ENCODE results near the gene LDLRAD4.

Gene LDLRAD4

DNA sequence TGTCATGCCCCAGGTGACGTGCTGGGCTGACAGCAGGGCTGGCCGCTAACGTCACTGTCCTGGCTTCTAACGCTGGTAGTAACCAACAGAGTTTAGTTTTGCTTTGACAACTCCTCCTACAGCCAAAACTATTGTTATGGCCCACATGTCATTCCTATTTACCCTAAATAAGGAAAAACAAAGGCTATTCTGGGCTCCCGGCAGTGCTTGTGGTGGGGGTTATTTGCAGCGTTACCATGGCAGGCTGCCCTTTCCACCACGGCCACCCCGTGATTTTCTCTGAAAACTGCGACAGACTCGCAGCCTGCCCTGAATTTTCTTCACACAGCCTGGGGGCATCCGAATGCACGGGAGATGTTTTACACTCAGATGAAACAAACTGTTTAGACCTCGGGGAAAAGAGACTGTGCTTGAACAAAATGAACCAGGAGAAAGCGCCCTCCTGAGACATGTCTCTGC, 392.6 kb downstream of the LDLRAD4 start:
- H3K9ac ChIP-seq (ENCODE audit: low read depth in 1 of 2, low read length in 2 of 2), result no peak overlapping the region
- no peaks in the 10 kb centered on the region for H3K36me3 ChIP-seq (ENCODE audit: control insufficient read depth in 2 of 2, insufficient read depth in 2 of 2, low read length in 2 of 2)
- peaks cover 6 to 16% of the 10 kb centered on the region in 2 donors for H3K4me1 ChIP-seq (ENCODE audit: control insufficient read depth in 2 of 2, insufficient read depth in 2 of 2, low read length in 2 of 2)
- H3K27ac ChIP-seq (ENCODE audit: low read depth in 2 of 2, low read length in 2 of 2), result no peak overlapping the region
- H3K27me3 ChIP-seq (ENCODE audit: control insufficient read depth in 2 of 2, insufficient read depth in 2 of 2, low read length in 2 of 2), result no peaks in the 10 kb centered on the region
- H3K4me3 ChIP-seq (ENCODE audit: low read length in 2 of 2), result peak overlapping the region in 1 of 2 donors; percentile 51
- no peaks in the 10 kb centered on the region for H3K9me3 ChIP-seq (ENCODE audit: control insufficient read depth in 2 of 2, low read length in 2 of 2)

DNA sequence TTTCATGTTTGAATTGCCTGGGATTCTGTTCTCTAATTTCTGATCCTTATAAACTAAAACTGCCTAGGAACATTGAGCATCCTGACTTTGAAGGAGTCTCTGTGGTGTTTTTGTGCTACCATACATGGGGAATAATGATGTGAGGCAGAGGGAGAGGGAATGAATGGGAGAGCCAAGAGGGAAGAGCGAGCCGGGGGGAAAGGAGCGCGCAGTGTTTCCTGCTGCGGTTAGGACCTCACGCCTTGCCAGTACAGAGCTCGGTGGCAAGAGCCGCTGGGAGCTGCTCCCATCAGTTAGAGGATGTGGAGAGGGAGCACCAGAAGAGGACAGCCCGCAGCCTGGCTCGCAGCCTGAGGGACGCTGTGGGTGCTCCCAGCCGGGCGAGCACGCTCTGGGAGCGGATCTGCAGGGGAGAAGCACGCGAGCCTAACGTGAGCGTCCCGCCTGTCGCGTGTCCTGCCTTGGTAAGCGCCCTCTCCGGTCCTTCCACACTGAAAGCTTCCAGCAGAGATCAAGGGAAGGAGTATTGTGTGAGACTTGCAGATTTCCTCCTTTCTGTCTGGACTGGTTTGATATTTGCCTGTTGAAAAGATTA, 393.1 kb downstream of the LDLRAD4 start:
- H3K9ac ChIP-seq (ENCODE audit: low read depth in 1 of 2, low read length in 2 of 2), result peak overlapping the region in 1 of 2 donors; percentile 35

DNA sequence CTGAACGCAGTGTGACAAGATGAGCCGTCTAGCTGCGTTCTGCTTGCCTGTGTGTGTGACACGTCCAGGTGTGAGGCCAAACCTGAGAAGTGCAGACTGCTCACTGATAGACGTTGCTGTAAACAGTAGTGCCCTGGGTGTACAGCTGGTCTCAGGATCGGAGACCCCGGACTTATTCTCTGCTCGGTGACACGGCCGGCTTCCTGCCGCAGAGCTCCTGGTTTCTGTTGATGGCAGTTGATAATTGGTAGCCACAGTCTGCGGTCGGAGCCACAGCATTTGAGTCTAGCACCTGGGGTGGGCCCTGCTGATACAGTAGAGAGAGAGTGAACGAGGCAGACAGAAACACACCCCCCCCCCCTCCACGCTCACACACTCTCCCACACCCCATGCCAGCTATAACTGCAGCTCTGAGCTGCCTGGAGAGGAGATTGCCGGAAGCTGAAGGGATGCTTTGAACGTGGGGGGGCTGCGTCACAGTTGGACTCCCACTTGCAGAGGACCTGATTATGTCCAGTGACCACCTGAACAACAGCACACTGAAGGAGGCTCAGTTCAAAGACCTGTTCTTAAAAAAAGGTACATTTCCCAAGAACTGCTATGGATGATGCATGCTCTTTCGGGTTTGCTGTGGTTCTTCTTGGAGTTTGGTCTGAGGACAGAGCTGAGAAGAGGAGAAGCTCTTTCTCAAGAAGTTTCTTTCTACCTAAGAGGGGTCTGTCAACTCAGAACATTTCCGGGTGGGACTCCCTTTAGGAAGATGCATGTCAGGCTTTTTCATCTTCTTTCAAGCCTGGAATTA, 393.8 kb downstream of the LDLRAD4 start:
- Histone ChIP-seq H3K9me3 (ENCODE audit: control insufficient read depth in 2 of 2, low read length in 2 of 2) (no peaks in the 10 kb centered on the region), H3K27me3 (ENCODE audit: control insufficient read depth in 2 of 2, insufficient read depth in 2 of 2, low read length in 2 of 2) (no peaks in the 10 kb centered on the region), H3K9ac (ENCODE audit: low read depth in 1 of 2, low read length in 2 of 2) (peak overlapping the region in 1 of 2 donors; percentile 35), H3K27ac (ENCODE audit: low read depth in 2 of 2, low read length in 2 of 2) (no peak overlapping the region), H3K36me3 (ENCODE audit: control insufficient read depth in 2 of 2, insufficient read depth in 2 of 2, low read length in 2 of 2) (no peaks in the 10 kb centered on the region), H3K4me1 (ENCODE audit: control insufficient read depth in 2 of 2, insufficient read depth in 2 of 2, low read length in 2 of 2) (peaks cover 6 to 16% of the 10 kb centered on the region in 2 donors), H3K4me3 (ENCODE audit: low read length in 2 of 2) (peak overlapping the region; percentile 18 to 51)

More for the DNA sequence above, 393.1 kb downstream of the LDLRAD4 start:
- peak overlapping the region; percentile 18 to 51 for H3K4me3 ChIP-seq (ENCODE audit: low read length in 2 of 2)
- H3K9me3 ChIP-seq (ENCODE audit: control insufficient read depth in 2 of 2, low read length in 2 of 2), result no peaks in the 10 kb centered on the region
- no peaks in the 10 kb centered on the region for H3K36me3 ChIP-seq (ENCODE audit: control insufficient read depth in 2 of 2, insufficient read depth in 2 of 2, low read length in 2 of 2)
- H3K27me3 ChIP-seq (ENCODE audit: control insufficient read depth in 2 of 2, insufficient read depth in 2 of 2, low read length in 2 of 2), result no peaks in the 10 kb centered on the region
- peaks cover 6 to 16% of the 10 kb centered on the region in 2 donors for H3K4me1 ChIP-seq (ENCODE audit: control insufficient read depth in 2 of 2, insufficient read depth in 2 of 2, low read length in 2 of 2)
- no peak overlapping the region for H3K27ac ChIP-seq (ENCODE audit: low read depth in 2 of 2, low read length in 2 of 2)

DNA sequence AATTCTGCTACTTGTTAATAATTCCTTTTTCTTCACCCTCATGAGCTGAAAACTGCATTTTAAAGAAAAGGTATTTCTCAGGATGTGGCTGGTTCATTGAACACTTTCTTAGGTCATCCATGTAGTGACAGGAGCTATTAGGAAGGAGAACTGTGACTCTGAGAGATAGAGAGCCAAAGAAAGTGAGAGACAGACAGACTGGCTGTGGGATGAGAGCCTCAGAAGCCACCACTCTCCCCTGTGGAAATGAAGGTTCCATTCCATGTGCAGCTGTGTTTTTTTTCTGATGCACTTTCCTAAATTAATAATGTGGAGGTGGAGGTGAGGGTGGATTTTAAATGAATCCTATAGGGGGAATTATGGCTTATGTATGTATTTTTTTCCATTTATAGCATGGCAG, 394.5 kb downstream of the LDLRAD4 start:
- Histone ChIP-seq H3K4me1 (ENCODE audit: control insufficient read depth in 2 of 2, insufficient read depth in 2 of 2, low read length in 2 of 2) (peaks cover 6 to 16% of the 10 kb centered on the region in 2 donors), H3K36me3 (ENCODE audit: control insufficient read depth in 2 of 2, insufficient read depth in 2 of 2, low read length in 2 of 2) (no peaks in the 10 kb centered on the region), H3K27ac (ENCODE audit: low read depth in 2 of 2, low read length in 2 of 2) (no peak overlapping the region), H3K4me3 (ENCODE audit: low read length in 2 of 2) (peak overlapping the region in 1 of 2 donors; percentile 42), H3K27me3 (ENCODE audit: control insufficient read depth in 2 of 2, insufficient read depth in 2 of 2, low read length in 2 of 2) (no peaks in the 10 kb centered on the region), H3K9me3 (ENCODE audit: control insufficient read depth in 2 of 2, low read length in 2 of 2) (no peaks in the 10 kb centered on the region), H3K9ac (ENCODE audit: low read depth in 1 of 2, low read length in 2 of 2) (no peak overlapping the region)

DNA sequence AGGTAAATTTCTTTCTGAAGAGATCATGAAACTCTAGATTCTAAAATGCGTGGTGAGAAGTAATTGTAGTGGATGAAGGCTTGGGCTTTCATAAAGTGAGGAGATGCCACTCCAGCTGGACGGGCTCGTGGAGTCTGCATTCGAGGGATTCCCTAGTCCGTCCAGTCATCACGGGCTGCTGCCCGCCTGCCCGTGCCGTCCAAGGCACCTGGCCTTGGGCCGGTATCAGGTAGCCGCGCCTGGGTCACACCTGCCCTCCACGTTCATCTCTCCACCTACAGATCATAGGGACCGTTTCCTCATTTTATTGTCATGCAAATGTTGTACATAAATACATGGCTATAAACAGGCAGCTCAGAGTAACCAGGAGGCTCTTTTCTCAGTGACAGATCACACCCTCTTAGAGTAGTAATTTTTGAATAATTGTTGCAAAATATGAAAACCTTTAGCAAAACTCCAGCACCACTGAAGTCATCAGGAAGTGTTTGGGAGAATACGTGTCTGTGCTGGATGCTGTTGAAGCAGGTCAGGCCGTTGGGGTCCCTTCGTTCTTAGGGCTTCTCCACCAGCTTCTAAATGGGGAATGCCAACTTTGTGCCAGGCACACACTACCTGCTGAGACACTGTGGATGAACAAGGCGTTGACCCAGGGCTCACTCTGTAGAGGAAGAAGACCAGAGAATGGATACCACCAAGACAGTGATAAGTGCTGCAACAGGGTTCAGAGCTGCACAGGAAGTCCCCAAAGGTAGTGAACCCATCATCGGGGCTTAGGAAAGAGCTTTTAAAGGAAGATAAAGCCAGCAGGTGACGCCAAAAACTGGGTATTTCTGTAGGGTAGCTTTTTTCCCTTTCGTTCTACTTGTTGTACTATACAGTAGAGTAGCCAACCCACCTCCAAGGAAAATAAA, 395.3 kb downstream of the LDLRAD4 start:
- Histone ChIP-seq H3K4me1 (ENCODE audit: control insufficient read depth in 2 of 2, insufficient read depth in 2 of 2, low read length in 2 of 2) (peaks cover 6 to 16% of the 10 kb centered on the region in 2 donors), H3K4me3 (ENCODE audit: low read length in 2 of 2) (peak overlapping the region in 1 of 2 donors; percentile 2), H3K36me3 (ENCODE audit: control insufficient read depth in 2 of 2, insufficient read depth in 2 of 2, low read length in 2 of 2) (no peaks in the 10 kb centered on the region), H3K9me3 (ENCODE audit: control insufficient read depth in 2 of 2, low read length in 2 of 2) (no peaks in the 10 kb centered on the region), H3K27ac (ENCODE audit: low read depth in 2 of 2, low read length in 2 of 2) (peak overlapping the region in 1 of 2 donors; percentile 2), H3K9ac (ENCODE audit: low read depth in 1 of 2, low read length in 2 of 2) (no peak overlapping the region), H3K27me3 (ENCODE audit: control insufficient read depth in 2 of 2, insufficient read depth in 2 of 2, low read length in 2 of 2) (no peaks in the 10 kb centered on the region)

DNA sequence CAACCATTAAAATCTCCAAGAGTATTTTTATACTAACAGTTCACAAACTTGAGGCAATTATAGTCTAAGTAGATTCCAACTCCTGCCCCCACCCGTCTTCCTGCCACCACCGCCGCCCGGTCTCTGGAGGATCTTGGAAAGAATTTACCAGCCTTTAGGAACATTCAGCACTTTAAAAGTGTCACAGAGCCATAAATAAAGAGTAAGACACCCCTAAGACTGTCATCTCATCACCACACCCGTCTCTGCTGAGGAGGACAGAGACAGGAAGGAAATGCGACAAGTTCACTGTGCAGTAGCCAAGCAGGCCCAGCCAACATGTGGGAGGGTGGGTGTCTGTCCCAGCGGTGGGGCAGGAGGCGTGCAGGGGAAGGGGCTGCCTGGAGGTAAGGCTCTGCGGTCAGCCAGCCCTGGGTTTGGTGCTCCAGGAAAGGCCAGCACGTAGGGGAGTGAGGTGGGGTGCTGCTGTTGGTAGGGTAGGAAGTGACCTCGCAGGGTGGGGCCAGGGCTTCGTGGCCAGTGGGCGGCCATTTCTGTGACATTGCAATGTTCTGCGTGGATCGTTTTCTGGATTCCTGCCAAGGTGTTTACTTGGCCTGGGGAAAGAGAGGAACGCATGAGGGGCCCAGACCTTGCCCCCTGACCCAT, 396.2 kb downstream of the LDLRAD4 start:
- Histone ChIP-seq H3K4me1 (ENCODE audit: control insufficient read depth in 2 of 2, insufficient read depth in 2 of 2, low read length in 2 of 2) (peaks cover 6 to 16% of the 10 kb centered on the region in 2 donors), H3K27ac (ENCODE audit: low read depth in 2 of 2, low read length in 2 of 2) (peak overlapping the region; percentile 46 to 49), H3K9ac (ENCODE audit: low read depth in 1 of 2, low read length in 2 of 2) (no peak overlapping the region), H3K36me3 (ENCODE audit: control insufficient read depth in 2 of 2, insufficient read depth in 2 of 2, low read length in 2 of 2) (no peaks in the 10 kb centered on the region), H3K9me3 (ENCODE audit: control insufficient read depth in 2 of 2, low read length in 2 of 2) (no peaks in the 10 kb centered on the region), H3K4me3 (ENCODE audit: low read length in 2 of 2) (no peak overlapping the region), H3K27me3 (ENCODE audit: control insufficient read depth in 2 of 2, insufficient read depth in 2 of 2, low read length in 2 of 2) (no peaks in the 10 kb centered on the region)

DNA sequence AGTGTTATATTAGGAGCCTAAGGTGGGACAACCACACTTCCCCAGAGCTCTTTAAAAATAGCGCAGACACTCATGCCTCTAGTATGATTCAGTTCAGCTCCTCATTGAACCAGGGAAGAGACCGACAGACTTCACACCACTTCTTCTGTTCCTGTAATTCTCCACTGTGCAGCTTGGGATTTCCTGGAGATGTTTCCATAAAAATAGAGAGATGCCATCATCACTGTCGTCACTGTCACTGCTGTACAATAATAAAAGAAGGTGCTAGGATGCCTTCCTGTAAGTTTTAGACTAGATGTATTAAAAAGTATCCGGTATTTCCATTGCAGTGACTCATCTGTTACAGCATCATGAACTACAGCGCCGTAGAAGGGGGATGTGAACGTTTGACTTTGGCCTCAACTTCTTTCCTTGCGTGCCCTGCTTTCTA, 396.9 kb downstream of the LDLRAD4 start:
- H3K4me3 ChIP-seq (ENCODE audit: low read length in 2 of 2), result no peak overlapping the region
- H3K9me3 ChIP-seq (ENCODE audit: control insufficient read depth in 2 of 2, low read length in 2 of 2), result no peaks in the 10 kb centered on the region
- H3K4me1 ChIP-seq (ENCODE audit: control insufficient read depth in 2 of 2, insufficient read depth in 2 of 2, low read length in 2 of 2), result peaks cover 6 to 16% of the 10 kb centered on the region in 2 donors
- H3K36me3 ChIP-seq (ENCODE audit: control insufficient read depth in 2 of 2, insufficient read depth in 2 of 2, low read length in 2 of 2), result no peaks in the 10 kb centered on the region
- no peak overlapping the region for H3K27ac ChIP-seq (ENCODE audit: low read depth in 2 of 2, low read length in 2 of 2)
- H3K9ac ChIP-seq (ENCODE audit: low read depth in 1 of 2, low read length in 2 of 2), result no peak overlapping the region
- H3K27me3 ChIP-seq (ENCODE audit: control insufficient read depth in 2 of 2, insufficient read depth in 2 of 2, low read length in 2 of 2), result no peaks in the 10 kb centered on the region

DNA sequence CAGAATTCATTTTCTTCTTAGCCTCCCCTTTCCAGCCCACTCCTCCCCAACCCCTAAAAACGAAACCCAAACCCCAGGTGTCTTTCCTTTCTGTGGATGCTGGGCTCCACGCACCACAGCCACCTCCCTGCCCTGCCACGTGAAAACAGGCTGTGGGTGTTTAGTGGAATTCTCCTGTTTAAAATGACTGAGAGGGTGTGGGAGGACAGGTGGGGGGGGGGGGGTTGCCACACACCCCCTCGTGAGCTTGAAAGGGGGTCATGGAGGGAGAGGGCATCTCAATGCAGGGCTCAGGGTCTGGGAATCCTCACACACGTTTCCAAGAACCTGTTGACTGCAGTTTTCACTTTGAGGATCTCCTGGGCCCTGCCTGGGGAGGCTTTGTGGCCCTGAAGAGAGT, 397.5 kb downstream of the LDLRAD4 start:
- H3K4me1 ChIP-seq (ENCODE audit: control insufficient read depth in 2 of 2, insufficient read depth in 2 of 2, low read length in 2 of 2), result peaks cover 6 to 13% of the 10 kb centered on the region in 2 donors
- H3K27me3 ChIP-seq (ENCODE audit: control insufficient read depth in 2 of 2, insufficient read depth in 2 of 2, low read length in 2 of 2), result no peaks in the 10 kb centered on the region
- H3K9me3 ChIP-seq (ENCODE audit: control insufficient read depth in 2 of 2, low read length in 2 of 2), result no peaks in the 10 kb centered on the region
- H3K27ac ChIP-seq (ENCODE audit: low read depth in 2 of 2, low read length in 2 of 2), result no peak overlapping the region
- H3K9ac ChIP-seq (ENCODE audit: low read depth in 1 of 2, low read length in 2 of 2), result no peak overlapping the region
- H3K4me3 ChIP-seq (ENCODE audit: low read length in 2 of 2), result no peak overlapping the region
- H3K36me3 ChIP-seq (ENCODE audit: control insufficient read depth in 2 of 2, insufficient read depth in 2 of 2, low read length in 2 of 2), result no peaks in the 10 kb centered on the region

DNA sequence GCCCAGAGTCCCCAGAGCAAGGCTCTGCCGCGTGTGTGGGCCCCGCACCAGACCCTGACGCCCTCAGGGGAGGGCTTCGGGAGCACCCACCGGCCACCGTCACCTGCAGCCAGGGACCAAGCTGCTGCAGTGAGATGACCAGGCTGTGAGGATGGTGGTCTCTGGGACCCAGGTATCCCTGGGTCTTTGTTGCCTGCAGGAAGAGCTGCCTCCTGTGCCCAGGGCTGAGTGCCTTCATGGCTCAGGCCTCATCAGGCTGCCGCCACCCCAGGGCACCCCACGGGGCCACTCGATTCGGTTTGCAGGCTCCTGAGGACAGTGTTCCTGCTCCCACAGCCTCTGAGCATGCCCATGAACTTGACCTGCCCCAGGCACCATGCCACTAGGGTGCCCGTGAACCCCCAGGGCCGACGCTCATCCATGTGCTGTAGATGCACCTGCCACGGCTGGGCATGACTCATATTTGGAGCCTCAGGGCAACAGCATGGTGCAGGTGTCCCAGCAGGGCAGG, 398.0 kb downstream of the LDLRAD4 start:
- no peak overlapping the region for H3K4me3 ChIP-seq (ENCODE audit: low read length in 2 of 2)
- H3K4me1 ChIP-seq (ENCODE audit: control insufficient read depth in 2 of 2, insufficient read depth in 2 of 2, low read length in 2 of 2), result peaks cover 6 to 13% of the 10 kb centered on the region in 2 donors
- no peaks in the 10 kb centered on the region for H3K27me3 ChIP-seq (ENCODE audit: control insufficient read depth in 2 of 2, insufficient read depth in 2 of 2, low read length in 2 of 2)
- no peaks in the 10 kb centered on the region for H3K9me3 ChIP-seq (ENCODE audit: control insufficient read depth in 2 of 2, low read length in 2 of 2)
- no peaks in the 10 kb centered on the region for H3K36me3 ChIP-seq (ENCODE audit: control insufficient read depth in 2 of 2, insufficient read depth in 2 of 2, low read length in 2 of 2)
- H3K9ac ChIP-seq (ENCODE audit: low read depth in 1 of 2, low read length in 2 of 2), result no peak overlapping the region
- H3K27ac ChIP-seq (ENCODE audit: low read depth in 2 of 2, low read length in 2 of 2), result no peak overlapping the region
